Measurements from ENCODE around the gene DLG5. TPM values are rescaled to one million over a fixed set of nuclear protein-coding genes. Genes with fewer than 3 reads are reported as not detected.

DLG5 gene
- total and polyA plus RNA-seq, 4 donors = 1.2 to 7.1 (median 4.6) TPM

GRCh38 chr10:77975086-77975666 lies 48.6 kb upstream of the DLG5 start:
- no peak for TF ChIP-seq NR2F2 (IDR thresholded peaks at IDR 0.05)
- peak; percentile 50 to 61 for TF ChIP-seq HNF4A (conservative IDR thresholded peaks at IDR 0.05)
- TF ChIP-seq CTCF (IDR thresholded peaks at IDR 0.05; ENCODE audit: low read depth, low read length, missing input control) = no peak
- no peak for TF ChIP-seq ATF3 (IDR thresholded peaks at IDR 0.05)
- no peak for TF ChIP-seq REST (IDR thresholded peaks at IDR 0.05)
- TF ChIP-seq HNF4G (IDR thresholded peaks at IDR 0.05) = no peak
- peak in 1 of 2 donors; percentile 5 for TF ChIP-seq JUND (IDR thresholded peaks at IDR 0.05)
- Histone ChIP-seq H3K9ac (ENCODE audit: low read depth in 1 of 2, low read length in 2 of 2) (no peak overlapping the region), H3K27me3 (ENCODE audit: control insufficient read depth in 4 of 4, insufficient read depth in 4 of 4, low read length in 3 of 4) (no peaks in the 10 kb centered on the region), H3K4me3 (ENCODE audit: low read depth in 1 of 3, low read length in 3 of 3) (no peak overlapping the region), H3K4me1 (ENCODE audit: control insufficient read depth in 4 of 4, insufficient read depth in 4 of 4, low read length in 3 of 4) (peaks cover 12 to 19% (median 17%) of the 10 kb centered on the region in 4 donors), H3K27ac (ENCODE audit: low read depth in 1 of 2, low read length in 2 of 2) (peak overlapping the region in 1 of 2 donors; percentile 2), H3K9me3 (ENCODE audit: control insufficient read depth in 4 of 4, low read length in 3 of 4) (no peaks in the 10 kb centered on the region), H3K36me3 (ENCODE audit: control insufficient read depth in 4 of 4, insufficient read depth in 3 of 4, low read depth in 1 of 4, low read length in 3 of 4) (peaks cover 11 to 32% (median 24%) of the 10 kb centered on the region in 4 donors)
- WGBS = 77% methylated on average over 9 of the region's 9 CpGs
- no peak for DNase-seq (ENCODE audit: low spot score)

- Histone ChIP-seq H3K36me3 (ENCODE audit: control insufficient read depth in 4 of 4, insufficient read depth in 3 of 4, low read depth in 1 of 4, low read length in 3 of 4) (peaks cover 9 to 25% (median 17%) of the 10 kb centered on the region in 4 donors), H3K4me1 (ENCODE audit: control insufficient read depth in 4 of 4, insufficient read depth in 4 of 4, low read length in 3 of 4) (peaks cover 12 to 19% (median 17%) of the 10 kb centered on the region in 4 donors), H3K4me3 (ENCODE audit: low read depth in 1 of 3, low read length in 3 of 3) (no peak overlapping the region), H3K9ac (ENCODE audit: low read depth in 1 of 2, low read length in 2 of 2) (no peak overlapping the region), H3K27ac (ENCODE audit: low read depth in 1 of 2, low read length in 2 of 2) (no peak overlapping the region), H3K27me3 (ENCODE audit: control insufficient read depth in 4 of 4, insufficient read depth in 4 of 4, low read length in 3 of 4) (no peaks in the 10 kb centered on the region), H3K9me3 (ENCODE audit: control insufficient read depth in 4 of 4, low read length in 3 of 4) (no peaks in the 10 kb centered on the region)
- DNase-seq (ENCODE audit: low spot score) = no peak
- 51% methylated on average over 8 of the region's 8 CpGs for WGBS
- TF ChIP-seq GABPA (IDR thresholded peaks at IDR 0.05 in 1 of 2, conservative IDR thresholded peaks at IDR 0.05 in 1 of 2) (no peak), RAD21 (IDR thresholded peaks at IDR 0.05) (peak; percentile 45 to 56), ATF3 (IDR thresholded peaks at IDR 0.05) (no peak), CTCF (IDR thresholded peaks at IDR 0.05; ENCODE audit: low read depth, low read length, missing input control) (no peak), ZBTB33 (IDR thresholded peaks at IDR 0.05) (no peak), EGR1 (IDR thresholded peaks at IDR 0.05; ENCODE audit: low read depth in 2 of 2) (no peak), FOXA2 (IDR thresholded peaks at IDR 0.05) (peak; percentile 52), MAX (IDR thresholded peaks at IDR 0.05) (no peak), SP1 (IDR thresholded peaks at IDR 0.05) (peak; percentile 33), RXRA (IDR thresholded peaks at IDR 0.05) (peak in 1 of 2 donors; percentile 28), HNF4A (conservative IDR thresholded peaks at IDR 0.05) (peak in 1 of 2 donors; percentile 19), JUND (IDR thresholded peaks at IDR 0.05) (peak in 1 of 2 donors; percentile 11), HNF4G (IDR thresholded peaks at IDR 0.05) (no peak), FOXA1 (IDR thresholded peaks at IDR 0.05) (no peak)
Observed at GRCh38 chr10:77974396-77975074, 48.0 kb upstream of the DLG5 start.
